KMS-11 (cell line): ENCODE data around the gene NAIF1.

Experiments
- H2AFZ ChIP-seq: fragments of 200-600 bp; sonication (generic); 2 replicates; pipeline ENCODE4 v1.6.1; 2016; ENCODE audit warnings: antibody characterized with exemption, mixed run types, low read depth
- H3K27ac ChIP-seq: fragments of 200-600 bp; sonication (generic); 2 replicates; pipeline ENCODE4 v1.6.1; 2016; ENCODE audit warnings: mild to moderate bottlenecking, mixed run types
- H3K27me3 ChIP-seq: fragments of 200-600 bp; sonication (generic); 2 replicates; pipeline ENCODE4 v1.6.1; 2017; ENCODE audit warnings: mild to moderate bottlenecking, low read depth, mixed run types, moderate library complexity; ENCODE audit not compliant: insufficient read depth
- H3K36me3 ChIP-seq: fragments of 200-600 bp; sonication (generic); 2 replicates; pipeline ENCODE4 v1.6.1; 2017; ENCODE audit warnings: mild to moderate bottlenecking, mixed run types; ENCODE audit not compliant: insufficient read depth
- H3K4me1 ChIP-seq: fragments of 200-600 bp; sonication (generic); 2 replicates; pipeline ENCODE4 v1.6.1; 2016; ENCODE audit warnings: mild to moderate bottlenecking, low read depth, mixed run types; ENCODE audit not compliant: poor library complexity, severe bottlenecking
- H3K4me2 ChIP-seq: fragments of 200-600 bp; sonication (generic); 2 replicates; pipeline ENCODE4 v1.7.0; 2016; ENCODE audit warnings: mild to moderate bottlenecking, mixed run types
- H3K4me3 ChIP-seq: fragments of 200-600 bp; sonication (generic); IDR thresholded peaks from 2 replicates; pipeline ENCODE4 v1.6.1; 2017; ENCODE audit warnings: low read depth, low read length, mixed read lengths; ENCODE audit not compliant: insufficient read depth
- H3K79me2 ChIP-seq: fragments of 200-600 bp; sonication (generic); 2 replicates; pipeline ENCODE4 v1.6.1; 2016; ENCODE audit warnings: low read depth, mixed run types; ENCODE audit not compliant: insufficient read depth
- H3K9ac ChIP-seq: fragments of 200-600 bp; sonication (generic); 2 replicates; pipeline ENCODE4 v1.6.1; 2016; ENCODE audit warnings: mild to moderate bottlenecking, mixed run types
- H4K20me1 ChIP-seq: fragments of 200-600 bp; sonication (generic); 2 replicates; pipeline ENCODE4 v1.6.1; 2016; ENCODE audit warnings: mild to moderate bottlenecking, mixed run types; ENCODE audit not compliant: insufficient read depth
- CTCF ChIP-seq: fragments of 200-600 bp; sonication (generic); conservative IDR thresholded peaks from 2 replicates; pipeline ENCODE4 v1.6.1; 2017; ENCODE audit warnings: low read depth, mild to moderate bottlenecking, antibody characterized with exemption, low read length, moderate library complexity, mixed read lengths

The NAIF1 gene

GRCh38 chr9:128054087-128054486 is 13.0 kb downstream of the NAIF1 start:
- H3K36me3 ChIP-seq, result no peaks in the 10 kb centered on the region
- no peak overlapping the region for H3K4me3 ChIP-seq
- no peaks in the 10 kb centered on the region for H3K79me2 ChIP-seq
- H3K4me2 ChIP-seq, result no peak overlapping the region
- H3K4me1 ChIP-seq, result no peaks in the 10 kb centered on the region
- H4K20me1 ChIP-seq, result no peaks in the 10 kb centered on the region
- no peak for TF ChIP-seq CTCF
- no peak overlapping the region for H2AFZ ChIP-seq
- H3K9ac ChIP-seq, result no peak overlapping the region
- H3K27me3 ChIP-seq, result no peaks in the 10 kb centered on the region
- H3K27ac ChIP-seq, result no peak overlapping the region

GRCh38 chr9:128053560-128053959 is 13.6 kb downstream of the NAIF1 start:
- Histone ChIP-seq H3K27ac (no peak overlapping the region), H2AFZ (no peak overlapping the region), H3K4me1 (no peaks in the 10 kb centered on the region), H3K4me3 (no peak overlapping the region), H3K36me3 (no peaks in the 10 kb centered on the region), H3K9ac (no peak overlapping the region), H4K20me1 (no peaks in the 10 kb centered on the region), H3K4me2 (no peak overlapping the region), H3K79me2 (no peaks in the 10 kb centered on the region), H3K27me3 (no peaks in the 10 kb centered on the region)
- no peak for TF ChIP-seq CTCF

GRCh38 chr9:128051932-128052709 is 15.0 kb downstream of the NAIF1 start:
- H3K4me1 ChIP-seq, result no peaks in the 10 kb centered on the region
- no peaks in the 10 kb centered on the region for H3K36me3 ChIP-seq
- no peaks in the 10 kb centered on the region for H3K79me2 ChIP-seq
- H3K27ac ChIP-seq, result no peak overlapping the region
- no peaks in the 10 kb centered on the region for H3K27me3 ChIP-seq
- no peak overlapping the region for H3K9ac ChIP-seq
- no peak overlapping the region for H3K4me2 ChIP-seq
- H2AFZ ChIP-seq, result no peak overlapping the region
- no peak overlapping the region for H3K4me3 ChIP-seq
- no peaks in the 10 kb centered on the region for H4K20me1 ChIP-seq
- no peak for TF ChIP-seq CTCF

- TF ChIP-seq CTCF, result no peak
- H4K20me1 ChIP-seq, result no peaks in the 10 kb centered on the region
- no peak overlapping the region for H2AFZ ChIP-seq
- no peaks in the 10 kb centered on the region for H3K36me3 ChIP-seq
- no peak overlapping the region for H3K27ac ChIP-seq
- H3K4me1 ChIP-seq, result no peaks in the 10 kb centered on the region
- H3K4me3 ChIP-seq, result no peak overlapping the region
- H3K4me2 ChIP-seq, result no peak overlapping the region
- no peaks in the 10 kb centered on the region for H3K27me3 ChIP-seq
- H3K79me2 ChIP-seq, result no peaks in the 10 kb centered on the region
- no peak overlapping the region for H3K9ac ChIP-seq
These were observed 17.3 kb downstream of the NAIF1 start for GRCh38 chr9:128049843-128050242.
